H1 (cell line): ENCODE measurements around the gene ZNF527. TPM values are rescaled to one million over a fixed set of nuclear protein-coding genes. Genes with fewer than 3 reads are reported as not detected.

Source experiments
- BACH1 ChIP-seq: IDR thresholded peaks from 2 replicates; pipeline ENCODE4 v1.6.1; 2012; ENCODE audit warnings: low read length, improper control_type of control experiment
- BRCA1 ChIP-seq: IDR thresholded peaks from 2 replicates; pipeline ENCODE4 v1.6.1; 2012; ENCODE audit warnings: low read depth, low read length, improper control_type of control experiment
- CHD2 ChIP-seq: IDR thresholded peaks from 2 replicates; pipeline ENCODE4 v1.6.1; 2012; ENCODE audit warnings: low read length, improper control_type of control experiment
- CREB1 ChIP-seq: IDR thresholded peaks from 2 replicates; pipeline ENCODE4 v1.6.1; 2012; ENCODE audit warnings: inconsistent platforms
- CTBP2 ChIP-seq: IDR thresholded peaks from 2 replicates; pipeline ENCODE4 v1.7.0; 2011; ENCODE audit warnings: borderline replicate concordance, mild to moderate bottlenecking, moderate library complexity, mixed read lengths, low read length; ENCODE audit not compliant: insufficient read depth, insufficient read length
- E2F6 ChIP-seq: IDR thresholded peaks from 2 replicates; pipeline ENCODE4 v1.6.1; 2012; ENCODE audit warnings: inconsistent platforms
- EGR1 ChIP-seq: IDR thresholded peaks from 2 replicates; pipeline ENCODE4 v1.6.1; 2011; ENCODE audit warnings: low read depth, low read length, borderline replicate concordance
- EZH2 ChIP-seq: fragments of 200-600 bp; sonication (generic); IDR thresholded peaks from 2 replicates; pipeline ENCODE4 v1.7.1; 2012; ENCODE audit warnings: low read depth, mild to moderate bottlenecking, moderate library complexity, low read length, inconsistent platforms; ENCODE audit not compliant: severe bottlenecking
- GABPA ChIP-seq: IDR thresholded peaks from 2 replicates; pipeline ENCODE4 v1.6.1; 2011; ENCODE audit warnings: mild to moderate bottlenecking, low read length, moderate library complexity, borderline replicate concordance; ENCODE audit not compliant: insufficient read depth
- HDAC2 ChIP-seq, 2 experiments: fragments of 300-600 bp in 1 of 2; sonication (generic) in 1 of 2; IDR thresholded peaks; 2 replicates each; pipeline ENCODE4 v1.6.1; 2011 to 2012; ENCODE audit warnings: low read depth in 2 of 2, low read length in 2 of 2, mild to moderate bottlenecking in 2 of 2, moderate library complexity in 2 of 2, borderline replicate concordance in 1 of 2, inconsistent platforms in 1 of 2
- HDAC6 ChIP-seq: IDR thresholded peaks from one replicate; pipeline ENCODE4 v1.7.1; 2012; ENCODE audit warnings: low read depth, mild to moderate bottlenecking, inconsistent platforms, low read length, moderate library complexity
- JUN ChIP-seq: IDR thresholded peaks from 2 replicates; pipeline ENCODE4 v1.6.1; 2011; ENCODE audit warnings: low read depth, mild to moderate bottlenecking, improper control_type of control experiment, low read length
- JUND ChIP-seq: IDR thresholded peaks from 2 replicates; pipeline ENCODE4 v1.6.1; 2011; ENCODE audit warnings: mild to moderate bottlenecking, improper control_type of control experiment, low read length
- KDM5A ChIP-seq: fragments of 200-600 bp; IDR thresholded peaks from 2 replicates; pipeline ENCODE4 v1.7.1; 2012; ENCODE audit warnings: mild to moderate bottlenecking, low read length, inconsistent platforms, mixed read lengths
- MAFK ChIP-seq: IDR thresholded peaks from 2 replicates; pipeline ENCODE4 v1.6.1; 2012; ENCODE audit warnings: low read depth, mild to moderate bottlenecking, improper control_type of control experiment, low read length
- MAX ChIP-seq: IDR thresholded peaks from 2 replicates; pipeline ENCODE4 v1.6.1; 2012; ENCODE audit warnings: inconsistent platforms
- PHF8 ChIP-seq: fragments of 200-600 bp; sonication (generic); conservative IDR thresholded peaks from 2 replicates; pipeline ENCODE4 v1.7.1; 2012; ENCODE audit warnings: low read depth, mild to moderate bottlenecking, inconsistent platforms, low read length, moderate library complexity
- RXRA ChIP-seq: IDR thresholded peaks from 2 replicates; pipeline ENCODE4 v1.6.1; 2011; ENCODE audit warnings: low read depth, mild to moderate bottlenecking, low read length, moderate library complexity; ENCODE audit not compliant: insufficient read depth
- SP1 ChIP-seq: IDR thresholded peaks from 2 replicates; pipeline ENCODE4 v1.6.1; 2011; ENCODE audit warnings: low read depth, low read length
- SRF ChIP-seq: IDR thresholded peaks from 2 replicates; pipeline ENCODE4 v1.6.1; 2011; ENCODE audit warnings: mild to moderate bottlenecking, low read depth, low read length, moderate library complexity
- TAF7 ChIP-seq: optimal IDR thresholded peaks from 2 replicates; pipeline ENCODE3; 2011; ENCODE audit warnings: low read depth, mild to moderate bottlenecking, inconsistent platforms, low read length, moderate library complexity, borderline replicate concordance
- TBP ChIP-seq: IDR thresholded peaks from 2 replicates; pipeline ENCODE4 v1.6.1; 2011; ENCODE audit warnings: low read depth, low read length, improper control_type of control experiment
- TEAD4 ChIP-seq: IDR thresholded peaks from 2 replicates; pipeline ENCODE4 v1.6.1; 2012; ENCODE audit warnings: low read depth, low read length, inconsistent platforms, mixed read lengths
- YY1 ChIP-seq: IDR thresholded peaks from 2 replicates; pipeline ENCODE4 v1.6.1; 2011; ENCODE audit warnings: low read depth, mild to moderate bottlenecking, low read length
- polyA plus RNA-seq, 7 experiments: library from polyadenylated mRNA; depleted of rRNA in 3 of 7; stranded (reverse) in 5 of 7; unstranded in 2 of 7; fragments of >200 nt in 5 of 7; fragments of 200-250 nt in 2 of 7; gene quantifications; 1 replicate in 5 of 7; 2 replicates in 1 of 7; 4 replicates in 1 of 7; pipeline versions ENCODE4 v1.2.1 to v1.2.3, GENCODE V29; 2011 to 2013; ENCODE audit warnings: missing spikeins in 2 of 7, mixed read lengths in 2 of 7
- total RNA-seq: library from RNA; stranded (reverse); fragmentation: NEBNext Ultra II Directional; extraction: Animal tissue kit (Norgen Biotek cat#: 25700); gene quantifications from 2 replicates; pipeline ENCODE4 v1.2.1, GENCODE V29; 2021

ZNF527 gene
- total and polyA plus RNA-seq, 2 of the 8 experiments (the other 6 are each of a cell fraction or from before 2014, with no cell fraction given) = 2.1 to 4.5 TPM

GRCh38 chr19:37334179-37335071 lies 36.5 kb upstream of the ZNF527 start (continued):
- TF ChIP-seq KDM5A (no peak), GABPA (peak; percentile 96), SRF (no peak), JUND (no peak), CTBP2 (no peak), CHD2 (peak; percentile 19; the same call in 1 of the 2 replicates), BRCA1 (no peak), TBP (peak; percentile 85), CREB1 (peak; percentile 92), EGR1 (no peak), JUN (no peak), HDAC6 (no peak), E2F6 (no peak), TAF7 (peak; percentile 49), PHF8 (peak; percentile 66), SP1 (no peak), RXRA (no peak), BACH1 (no peak), EZH2 (no peak), HDAC2 (IDR thresholded peaks at IDR 0.05; ENCODE audit: borderline replicate concordance in 1 of 2, low read depth in 2 of 2, low read length in 2 of 2) (no peak), MAX (peak; percentile 32; the same call in 1 of the 2 replicates), MAFK (no peak), TEAD4 (no peak), YY1 (no peak)
